Gastrocnemius medialis (tissue), 4 donors: ENCODE results near the gene PAX8. TPM values are rescaled to one million over a fixed set of nuclear protein-coding genes. Genes with fewer than 3 reads are reported as not detected.

Source experiments
- ATAC-seq, 2 donors: fragments of 150-250 bp; one replicate each; pipeline ENCODE4 v1.9.1; 2016
- DNase-seq, 2 donors: peaks; one replicate each; pipeline ENCODE4 v3.0.0-alpha.2; 2019
- H3K27ac ChIP-seq, 4 donors: fragments of 200-600 bp; sonication (generic); 1 replicate in 1 of 4; 2 replicates in 3 of 4; pipeline ENCODE4 v1.5.1; 2016 to 2018; ENCODE audit warnings: mild to moderate bottlenecking in 2 of 4, moderate library complexity in 1 of 4
- H3K27me3 ChIP-seq, 3 donors: fragments of 200-600 bp; sonication (generic) in 2 of 3; 1 replicate in 1 of 3; 2 replicates in 2 of 3; pipeline versions ENCODE4 v1.5.1 to v1.6.0; 2016 to 2019; ENCODE audit warnings: mild to moderate bottlenecking in 1 of 3, moderate library complexity in 1 of 3
- H3K36me3 ChIP-seq, 2 donors: fragments of 200-600 bp; sonication (generic) in 1 of 2; one replicate each; pipeline ENCODE4 v1.5.1; 2017 to 2018
- H3K4me1 ChIP-seq, 2 donors: fragments of 200-600 bp; sonication (generic) in 1 of 2; one replicate each; pipeline ENCODE4 v1.5.1; 2016 to 2017; ENCODE audit warnings: mild to moderate bottlenecking in 2 of 2
- H3K4me3 ChIP-seq, 4 donors: fragments of 200-600 bp; sonication (generic) in 3 of 4; 1 replicate in 1 of 4; 2 replicates in 3 of 4; pipeline ENCODE4 v1.5.1; 2016 to 2019; ENCODE audit warnings: mild to moderate bottlenecking in 2 of 4
- H3K9me3 ChIP-seq, 3 donors: fragments of 200-600 bp; sonication (generic) in 2 of 3; 1 replicate in 1 of 3; 2 replicates in 2 of 3; pipeline ENCODE4 v1.5.1; 2016 to 2019
- CTCF ChIP-seq, 5 experiments: fragments of 450-650 bp in 3 of 5; fragments of 200-600 bp in 2 of 5; sonication (generic) in 2 of 5; IDR thresholded peaks in 4 of 5; conservative IDR thresholded peaks in 1 of 5; 1 replicate in 4 of 5; 2 replicates in 1 of 5; pipeline ENCODE4 v1.5.1; 2016 to 2019; ENCODE audit warnings: antibody characterized with exemption in 5 of 5, mild to moderate bottlenecking in 3 of 5, moderate library complexity in 3 of 5
- POLR2A ChIP-seq, 2 donors: fragments of 450-650 bp; IDR thresholded peaks; one replicate each; pipeline ENCODE4 v1.6.1; 2017; ENCODE audit warnings: antibody characterized with exemption in 2 of 2, mild to moderate bottlenecking in 2 of 2, moderate library complexity in 2 of 2
- in situ Hi-C, 4 donors: fragments of 200-750 bp; cut with MboI; loops; one replicate each; pipeline versions ENCODE4 v1.15.0 to v1.8.0; 2017; ENCODE audit warnings: low sequenced_read_pairs in 4 of 4
- intact Hi-C: fragments of 100-400 bp; cut with DNase I; formaldehyde crosslinking; loops from one replicate; pipeline ENCODE4 v1.15.1; 2023; ENCODE audit warnings: low total_unique reads
- total RNA-seq, 4 donors: library from RNA; depleted of rRNA; stranded (reverse); fragments of >200 nt; gene quantifications; one replicate each; pipeline versions ENCODE4 v1.1.0 to v1.2.3, GENCODE V29; 2016

The PAX8 gene
- total RNA-seq, 4 donors from 2014 or later = 0.27 to 8.7 (median 2.1) TPM

GRCh38 chr2:113218283-113219091, 60.2 kb downstream of the PAX8 start:
- H3K36me3 ChIP-seq = no peaks in the 10 kb centered on the region
- no peaks in the 10 kb centered on the region for H3K4me1 ChIP-seq
- H3K27me3 ChIP-seq = no peaks in the 10 kb centered on the region
- in situ Hi-C loops (no loop called here), intact Hi-C loops (no loop called here)
- no peaks in the 10 kb centered on the region for H3K9me3 ChIP-seq
- TF ChIP-seq POLR2A (IDR thresholded peaks at IDR 0.05) (no peak), CTCF (IDR thresholded peaks at IDR 0.05 in 4 of 5, conservative IDR thresholded peaks at IDR 0.05 in 1 of 5) (no peak)
- DNase-seq (peak in 1 of 2 donors; percentile 42), ATAC-seq (peak; percentile 7 to 38)
- H3K27ac ChIP-seq = peak overlapping the region; percentile 48 to 62 (median 56)
- no peak overlapping the region for H3K4me3 ChIP-seq

- in situ Hi-C loops (no loop called here), intact Hi-C loops (no loop called here)
- DNase-seq (no peak), ATAC-seq (peak in 1 of 2 donors; percentile 20)
- no peak for TF ChIP-seq CTCF (IDR thresholded peaks at IDR 0.05 in 4 of 5, conservative IDR thresholded peaks at IDR 0.05 in 1 of 5)
- no peak for TF ChIP-seq POLR2A (IDR thresholded peaks at IDR 0.05)
- no peaks in the 10 kb centered on the region for H3K36me3 ChIP-seq
- H3K9me3 ChIP-seq = no peaks in the 10 kb centered on the region
- no peaks in the 10 kb centered on the region for H3K27me3 ChIP-seq
- H3K4me3 ChIP-seq = no peak overlapping the region
- peak overlapping the region; percentile 48 to 65 (median 56) for H3K27ac ChIP-seq
- peaks cover 0 to 3% of the 10 kb centered on the region in 2 donors for H3K4me1 ChIP-seq
Observed at GRCh38 chr2:113217455-113218282, 61.1 kb downstream of the PAX8 start.

GRCh38 chr2:113216891-113217454, 61.7 kb downstream of the PAX8 start:
- TF ChIP-seq POLR2A (IDR thresholded peaks at IDR 0.05) (no peak), CTCF (IDR thresholded peaks at IDR 0.05 in 4 of 5, conservative IDR thresholded peaks at IDR 0.05 in 1 of 5) (no peak)
- H3K27ac ChIP-seq = peak overlapping the region; percentile 34 to 65 (median 56)
- DNase-seq (no peak), ATAC-seq (peak in 1 of 2 donors; percentile 34)
- H3K4me3 ChIP-seq = no peak overlapping the region
- in situ Hi-C loops (no loop called here), intact Hi-C loops (no loop called here)
- H3K27me3 ChIP-seq = no peaks in the 10 kb centered on the region
- no peaks in the 10 kb centered on the region for H3K9me3 ChIP-seq
- H3K36me3 ChIP-seq = no peaks in the 10 kb centered on the region
- peaks cover 3 to 5% of the 10 kb centered on the region in 2 donors for H3K4me1 ChIP-seq

GRCh38 chr2:113216321-113216720, 62.4 kb downstream of the PAX8 start:
- intact Hi-C loops = no loop called here
- H3K27me3 ChIP-seq = no peaks in the 10 kb centered on the region
- in situ Hi-C loops = no loop called here
- TF ChIP-seq CTCF (IDR thresholded peaks at IDR 0.05 in 4 of 5, conservative IDR thresholded peaks at IDR 0.05 in 1 of 5) (no peak), POLR2A (IDR thresholded peaks at IDR 0.05) (no peak)
- peaks cover 5 to 6% of the 10 kb centered on the region in 2 donors for H3K4me1 ChIP-seq
- no peaks in the 10 kb centered on the region for H3K9me3 ChIP-seq
- ATAC-seq = no peak
- H3K27ac ChIP-seq = peak overlapping the region in 2 of 4 donors; percentile 40 to 56
- H3K4me3 ChIP-seq = no peak overlapping the region
- H3K36me3 ChIP-seq = no peaks in the 10 kb centered on the region
- no peak for DNase-seq
